Glutamatergic neuron (in vitro differentiated cells): ENCODE measurements around the gene ABCE1. TPM values are rescaled to one million over a fixed set of nuclear protein-coding genes. Genes with fewer than 3 reads are reported as not detected.

Source experiments
- DNase-seq: peaks from one replicate; pipeline ENCODE4 v3.0.0; 2022
- H3K27ac Mint-ChIP-seq: one replicate; pipeline ENCODE4 v1.8.0; 2020; ENCODE audit warnings: mild to moderate bottlenecking, mixed read lengths, inconsistent platforms; ENCODE audit not compliant: unreplicated experiment
- H3K27me3 Mint-ChIP-seq: one replicate; pipeline ENCODE4 v1.8.0; 2020; ENCODE audit warnings: mild to moderate bottlenecking, moderate library complexity, mixed read lengths, inconsistent platforms; ENCODE audit not compliant: unreplicated experiment
- H3K36me3 Mint-ChIP-seq: one replicate; pipeline ENCODE4 v1.8.0; 2020; ENCODE audit warnings: mild to moderate bottlenecking, mixed read lengths, inconsistent platforms; ENCODE audit not compliant: unreplicated experiment
- H3K4me1 Mint-ChIP-seq: one replicate; pipeline ENCODE4 v1.8.0; 2020; ENCODE audit warnings: mild to moderate bottlenecking, low read depth, mixed read lengths, inconsistent platforms; ENCODE audit not compliant: unreplicated experiment
- H3K4me3 Mint-ChIP-seq: one replicate; pipeline ENCODE4 v1.8.0; 2020; ENCODE audit warnings: mild to moderate bottlenecking, mixed read lengths, inconsistent platforms; ENCODE audit not compliant: unreplicated experiment
- H3K9me3 Mint-ChIP-seq: one replicate; pipeline ENCODE4 v1.8.0; 2020; ENCODE audit warnings: mild to moderate bottlenecking, moderate library complexity, mixed read lengths, inconsistent platforms; ENCODE audit not compliant: unreplicated experiment
- CTCF ChIP-seq: fragments of 200-600 bp; sonication (generic); IDR thresholded peaks from one replicate; pipeline ENCODE4 v1.5.0; 2021; ENCODE audit not compliant: partially characterized antibody, unreplicated experiment
- total RNA-seq: library from RNA; stranded (reverse); fragmentation: NEBNext Ultra II Directional; extraction: Animal tissue kit (Norgen Biotek cat#: 25700); gene quantifications from one replicate; pipeline ENCODE4 v1.2.1, GENCODE V29; 2021; ENCODE audit not compliant: unreplicated experiment

The ABCE1 gene
- total RNA-seq, 1 donor from 2014 or later = 36.2 TPM

GRCh38 chr4:145071560-145071959 lies 26.6 kb upstream of the ABCE1 start:
- no peak for DNase-seq

GRCh38 chr4:145075742-145076468 lies 22.2 kb upstream of the ABCE1 start:
- no peaks in the 10 kb centered on the region for H3K4me1 Mint-ChIP-seq
- no peaks in the 10 kb centered on the region for H3K27me3 Mint-ChIP-seq
- H3K27ac Mint-ChIP-seq = no peak overlapping the region
- no peak overlapping the region for H3K4me3 Mint-ChIP-seq
- TF ChIP-seq CTCF = no peak
- peaks cover 9% of the 10 kb centered on the region for H3K36me3 Mint-ChIP-seq
- no peaks in the 10 kb centered on the region for H3K9me3 Mint-ChIP-seq
- DNase-seq = no peak

More at GRCh38 chr4:145071560-145071959, 26.6 kb upstream of the ABCE1 start:
- no peaks in the 10 kb centered on the region for H3K27me3 Mint-ChIP-seq
- no peak for TF ChIP-seq CTCF
- H3K4me3 Mint-ChIP-seq = no peak overlapping the region
- no peaks in the 10 kb centered on the region for H3K4me1 Mint-ChIP-seq
- H3K36me3 Mint-ChIP-seq = no peaks in the 10 kb centered on the region
- H3K9me3 Mint-ChIP-seq = no peaks in the 10 kb centered on the region
- no peak overlapping the region for H3K27ac Mint-ChIP-seq

- DNase-seq = no peak
- Mint-ChIP-seq H3K4me1 (no peaks in the 10 kb centered on the region), H3K27me3 (no peaks in the 10 kb centered on the region), H3K27ac (no peak overlapping the region), H3K36me3 (peaks cover 9% of the 10 kb centered on the region), H3K4me3 (no peak overlapping the region), H3K9me3 (no peaks in the 10 kb centered on the region)
- TF ChIP-seq CTCF = no peak
Measured at GRCh38 chr4:145076469-145076855, 21.6 kb upstream of the ABCE1 start.

- H3K36me3 Mint-ChIP-seq = peaks cover 9% of the 10 kb centered on the region
- DNase-seq = no peak
- TF ChIP-seq CTCF = no peak
- no peaks in the 10 kb centered on the region for H3K4me1 Mint-ChIP-seq
- no peaks in the 10 kb centered on the region for H3K9me3 Mint-ChIP-seq
- H3K27ac Mint-ChIP-seq = no peak overlapping the region
- no peaks in the 10 kb centered on the region for H3K27me3 Mint-ChIP-seq
- no peak overlapping the region for H3K4me3 Mint-ChIP-seq
Measured at GRCh38 chr4:145081756-145082155, 16.4 kb upstream of the ABCE1 start.

GRCh38 chr4:145083891-145084605 lies 14.1 kb upstream of the ABCE1 start:
- no peaks in the 10 kb centered on the region for H3K4me1 Mint-ChIP-seq
- H3K27ac Mint-ChIP-seq = no peak overlapping the region
- no peaks in the 10 kb centered on the region for H3K36me3 Mint-ChIP-seq
- no peak for DNase-seq
- TF ChIP-seq CTCF = no peak
- no peak overlapping the region for H3K4me3 Mint-ChIP-seq
- no peaks in the 10 kb centered on the region for H3K9me3 Mint-ChIP-seq
- H3K27me3 Mint-ChIP-seq = no peaks in the 10 kb centered on the region
